HG03025 (cell line): ENCODE data around the gene ST6GALNAC2.
"Not testable (repeated sequence)": the region's sequence is repeated elsewhere in the genome, so short reads cannot be mapped to it uniquely, and the experiment has no call there.

Experiments used
- ATAC-seq: cut with Tn5 transposase; IDR thresholded peaks from one replicate; pipeline ENCODE4 v1.9.1; 2021; ENCODE audit warnings: mild to moderate bottlenecking, moderate library complexity; ENCODE audit not compliant: unreplicated experiment, low FRiP score

The ST6GALNAC2 gene

DNA sequence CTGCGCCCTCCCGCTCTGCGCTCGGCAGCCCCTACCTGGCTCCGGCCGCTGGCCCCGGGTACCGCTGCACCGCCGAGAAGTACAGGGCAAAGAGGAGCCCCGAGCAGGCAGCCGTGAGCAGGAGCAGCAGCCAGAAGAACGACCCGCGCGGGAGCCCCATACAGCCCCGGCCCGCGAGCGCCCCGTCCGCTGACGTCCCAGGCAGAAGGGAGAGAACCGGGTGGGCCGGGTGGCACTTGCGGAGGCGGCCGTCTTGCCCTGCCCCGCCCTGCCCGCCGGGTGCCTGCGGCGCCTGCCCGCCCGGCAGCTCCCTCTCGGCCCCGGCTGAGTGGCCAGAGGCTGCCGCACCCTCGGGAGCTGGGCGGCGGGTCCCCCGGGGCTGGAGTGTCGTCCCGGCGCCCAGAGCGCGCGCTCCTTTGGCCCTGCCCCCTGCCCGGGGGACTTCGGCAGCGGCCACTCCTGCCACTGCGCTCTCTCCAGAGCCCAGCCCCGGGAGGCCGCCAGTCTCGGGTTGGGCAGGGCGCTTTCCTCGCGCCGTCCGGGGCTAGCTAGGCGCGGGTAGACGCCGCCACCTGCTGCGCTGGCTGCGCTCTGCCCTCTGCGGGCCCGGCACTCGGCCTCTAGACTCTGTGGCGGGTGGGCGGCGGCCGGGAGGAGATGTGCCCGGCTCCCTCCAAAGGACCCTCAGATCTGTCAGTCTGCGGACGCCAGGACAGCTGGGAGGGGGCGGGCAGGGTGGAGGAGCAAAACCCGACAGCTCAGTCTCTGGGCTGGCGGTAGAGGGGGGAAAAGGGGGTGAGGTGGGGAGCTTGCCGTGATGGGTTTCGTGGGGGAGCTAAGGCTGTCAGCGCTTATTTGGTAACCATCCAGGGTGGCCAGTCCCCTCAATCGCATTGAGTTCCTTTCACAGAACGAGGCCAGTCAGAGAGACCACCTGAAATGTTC, at the start of gene ST6GALNAC2:
TSS of gene ST6GALNAC2 (minus strand) at position 212 of the 945 bp plus-strand sequence. CDS start at position 160, 52 bp downstream.
- no peak for ATAC-seq

DNA sequence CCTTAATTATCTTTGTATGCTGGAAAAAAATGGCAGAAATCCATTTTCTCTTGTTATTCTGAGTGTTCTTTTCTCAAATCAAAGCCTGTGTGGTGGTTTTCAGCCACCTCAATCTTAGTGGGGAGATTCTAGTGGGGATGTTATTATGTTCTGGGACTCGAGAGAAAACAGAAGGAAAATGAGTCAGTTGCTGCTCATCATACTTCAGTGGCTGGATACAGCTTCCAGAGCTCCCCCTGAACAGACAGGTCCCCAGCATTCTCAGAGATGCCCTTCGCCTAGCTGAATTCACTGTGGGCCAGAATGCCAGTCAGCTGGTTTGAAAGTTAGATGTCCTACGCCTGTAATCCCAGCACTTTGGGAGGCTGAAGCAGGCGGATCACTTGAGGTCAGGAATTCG, 49.4 kb upstream of the ST6GALNAC2 start:
- ATAC-seq, result no peak

DNA sequence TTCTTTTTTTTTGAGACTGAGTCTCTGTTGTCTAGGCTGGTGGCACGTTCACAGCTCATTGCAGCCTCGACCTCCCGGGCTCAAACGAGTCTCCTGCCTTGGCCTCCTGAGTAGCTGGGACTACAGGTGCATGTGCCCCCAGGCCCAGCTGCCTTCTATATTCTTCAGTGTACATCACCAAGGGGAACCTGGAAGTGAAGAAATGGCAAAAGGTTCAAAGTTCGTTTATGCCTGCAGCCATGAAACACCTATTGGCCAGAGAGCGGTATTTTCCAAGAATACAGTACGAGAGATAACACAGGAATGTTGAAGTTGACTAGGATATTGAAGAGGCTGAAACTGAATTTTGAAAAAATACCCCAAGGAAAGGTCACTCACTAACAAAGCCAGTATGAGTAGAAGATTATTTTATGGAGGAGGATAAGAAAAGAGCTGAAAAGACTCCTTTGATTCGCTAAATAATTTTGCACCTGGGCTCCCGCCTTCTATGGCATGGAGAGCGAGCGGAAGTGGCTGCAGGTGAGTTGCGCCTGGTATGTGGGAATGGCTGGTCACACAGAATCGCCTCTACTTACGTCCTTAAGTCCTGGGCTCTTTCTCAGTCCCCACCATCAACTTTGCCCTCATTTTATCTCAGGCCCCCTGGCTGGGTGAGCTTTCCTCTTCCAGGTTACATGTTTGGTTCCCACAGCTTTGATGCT, 48.1 kb upstream of the ST6GALNAC2 start:
- no peak for ATAC-seq

GRCh38 chr17:76631821-76632565, 46.3 kb upstream of the ST6GALNAC2 start:
- ATAC-seq, result no peak

DNA sequence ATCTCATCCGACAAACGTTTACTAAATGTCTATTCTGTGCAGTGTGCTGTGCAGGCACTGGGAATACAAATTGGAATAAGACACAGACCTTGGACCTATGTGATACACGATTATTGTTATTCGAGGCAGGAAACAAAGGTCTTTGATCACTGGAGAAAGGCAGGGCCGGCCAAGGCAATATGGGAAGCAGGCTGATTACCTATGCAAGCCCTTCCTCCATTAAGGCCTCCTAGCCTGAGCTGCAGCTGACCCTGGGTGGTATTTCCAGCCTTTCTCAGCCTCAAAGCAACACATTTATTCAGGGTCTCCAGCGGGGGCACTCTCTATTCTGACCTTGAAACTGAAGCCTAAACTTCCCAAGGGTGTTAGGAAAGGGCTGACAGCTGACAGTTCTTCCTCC, 44.5 kb upstream of the ST6GALNAC2 start:
- ATAC-seq, result no peak

- ATAC-seq, result no peak
Observed at GRCh38 chr17:76627510-76627909, 41.9 kb upstream of the ST6GALNAC2 start.

GRCh38 chr17:76626442-76626841, 40.8 kb upstream of the ST6GALNAC2 start:
- no peak for ATAC-seq

GRCh38 chr17:76625496-76625895, 39.8 kb upstream of the ST6GALNAC2 start:
- no peak for ATAC-seq

- no peak for ATAC-seq
Observed at GRCh38 chr17:76623271-76624146, 37.8 kb upstream of the ST6GALNAC2 start.

GRCh38 chr17:76617838-76618237, 32.2 kb upstream of the ST6GALNAC2 start:
- ATAC-seq, result no peak

- no peak for ATAC-seq
Observed at GRCh38 chr17:76614912-76615617, 29.4 kb upstream of the ST6GALNAC2 start.

- ATAC-seq, result not testable (repeated sequence)
Observed at GRCh38 chr17:76614064-76614759, 28.6 kb upstream of the ST6GALNAC2 start.

- no peak for ATAC-seq
Observed at GRCh38 chr17:76612977-76613851, 27.6 kb upstream of the ST6GALNAC2 start.

GRCh38 chr17:76612465-76612864, 26.8 kb upstream of the ST6GALNAC2 start:
- no peak for ATAC-seq

DNA sequence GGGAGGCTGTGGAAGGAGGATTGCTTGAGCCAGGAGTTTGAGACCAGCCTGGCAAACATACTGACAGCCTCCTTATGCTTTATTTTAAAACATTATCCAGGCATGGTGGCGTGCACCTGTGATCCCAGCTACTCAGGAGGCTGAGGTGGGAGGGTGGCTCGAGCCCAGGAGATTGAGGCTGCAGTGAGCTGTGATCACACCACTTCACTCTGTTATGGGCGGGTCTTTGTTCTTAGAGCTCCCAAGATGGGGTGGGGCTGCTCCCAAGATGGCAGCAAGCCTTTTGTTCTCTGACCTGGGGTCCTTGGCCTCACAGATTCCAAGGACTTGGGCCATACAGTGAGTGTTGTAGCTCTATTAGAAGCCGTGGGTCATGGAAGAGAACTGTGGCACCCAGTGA, 26.1 kb upstream of the ST6GALNAC2 start:
- no peak for ATAC-seq

- not testable (repeated sequence) for ATAC-seq
Observed at GRCh38 chr17:76611080-76611749, 25.6 kb upstream of the ST6GALNAC2 start.

DNA sequence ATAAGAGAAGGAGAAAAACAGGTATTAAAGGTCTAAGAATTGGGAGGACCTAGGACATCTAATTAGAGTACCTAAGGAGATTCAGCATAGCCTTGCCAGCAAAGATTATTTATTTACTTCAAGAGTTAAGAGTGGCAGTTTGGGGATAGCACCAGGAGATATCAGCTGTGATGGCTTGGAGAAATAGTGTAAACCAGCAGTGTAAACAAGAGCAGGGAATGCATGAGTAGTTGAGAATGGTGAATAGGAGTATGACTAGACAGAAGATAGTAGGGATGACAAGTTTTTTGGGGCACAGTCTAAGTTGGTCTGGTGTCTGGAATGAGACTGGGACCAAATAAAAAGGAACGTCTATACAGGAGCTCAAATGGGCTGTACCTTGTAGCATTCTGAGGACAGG, 21.0 kb upstream of the ST6GALNAC2 start:
- ATAC-seq, result not testable (repeated sequence)
